Measurements from ENCODE around the gene UGT1A4.

- TF ChIP-seq CTCF (IDR thresholded peaks at IDR 0.05) (no peak), POLR2A (IDR thresholded peaks at IDR 0.05) (no peak), EP300 (IDR thresholded peaks at IDR 0.05) (no peak), POLR2AphosphoS5 (IDR thresholded peaks at IDR 0.05) (no peak)
These were observed 16.3 kb upstream of the UGT1A4 start for GRCh38 chr2:233702238-233702637.

Data from stomach (tissue), 4 donors.